GM10266 (cell line): ENCODE measurements around the gene ADGRB3.
"Not testable (repeated sequence)": the region's sequence is repeated elsewhere in the genome, so short reads cannot be mapped to it uniquely, and the experiment has no call there.

Source experiments
- DNase-seq: peaks from one replicate; pipeline ENCODE4 v3.0.0; 2012; ENCODE audit errors: extremely low spot score
- CTCF ChIP-seq: IDR thresholded peaks from 2 replicates; pipeline ENCODE4 v1.5.1; 2012; ENCODE audit warnings: mild to moderate bottlenecking, low read depth; ENCODE audit not compliant: control insufficient read depth, insufficient read depth; ENCODE audit errors: missing control alignments

The ADGRB3 gene

GRCh38 chr6:69106511-69106910 is 471.4 kb downstream of the ADGRB3 start:
- TF ChIP-seq CTCF, result no peak
- no peak for DNase-seq

GRCh38 chr6:69111301-69111700 is 476.2 kb downstream of the ADGRB3 start:
- DNase-seq, result no peak
- TF ChIP-seq CTCF, result no peak

GRCh38 chr6:69116658-69117057 is 481.6 kb downstream of the ADGRB3 start:
- no peak for DNase-seq
- no peak for TF ChIP-seq CTCF

GRCh38 chr6:69121461-69122406 is 486.7 kb downstream of the ADGRB3 start:
- not testable (repeated sequence) for DNase-seq

- no peak for DNase-seq
- TF ChIP-seq CTCF, result no peak
Observed at GRCh38 chr6:69122407-69122773, 487.3 kb downstream of the ADGRB3 start.

GRCh38 chr6:69128411-69128810 is 493.3 kb downstream of the ADGRB3 start:
- TF ChIP-seq CTCF, result no peak
- no peak for DNase-seq

- TF ChIP-seq CTCF, result no peak
- no peak for DNase-seq
Observed at GRCh38 chr6:69129046-69129445, 494.0 kb downstream of the ADGRB3 start.
